Panc1 (cell line): Measurements from ENCODE around the gene LCN6. TPM values are rescaled to one million over a fixed set of nuclear protein-coding genes. Genes with fewer than 3 reads are reported as not detected.

Source experiments
- ATAC-seq: fragments of 200-7000 bp; cut with Tn5 transposase; 2 replicates; pipeline ENCODE4 v1.9.1; 2020; ENCODE audit warnings: mild to moderate bottlenecking, moderate library complexity
- BruUV-seq: library from RNA; stranded (reverse); fragments of 400-500 nt; replicated peaks from 2 replicates; lab custom pipeline; 2021; lab: Mats Ljungman, UMichigan
- CTCF ChIA-PET: fragments of 300-600 bp; sonication (Branson Sonifier 250); formaldehyde crosslinking; loops from one replicate; lab custom pipeline; 2022; ENCODE audit warnings: antibody characterized with exemption; lab: Charles Lee
- POLR2A ChIA-PET: fragments of 300-600 bp; sonication (Branson Sonifier 250); formaldehyde crosslinking; loops from one replicate; lab custom pipeline; 2022; ENCODE audit warnings: antibody characterized with exemption; lab: Charles Lee
- DNase-seq: peaks from one replicate; pipeline ENCODE4 v3.0.0-alpha.2; 2010; ENCODE audit warnings: low read depth, low spot score
- H3K27ac ChIP-seq: 2 replicates; pipeline ENCODE4 v1.5.1; 2011; ENCODE audit warnings: mild to moderate bottlenecking, low read length, inconsistent platforms
- H3K27me3 ChIP-seq: fragments of 200-500 bp; sonication (Bioruptor generic); 2 replicates; pipeline ENCODE4 v1.6.0; 2014; ENCODE audit warnings: low read length, inconsistent platforms; ENCODE audit not compliant: control insufficient read depth, insufficient read depth
- H3K36me3 ChIP-seq: fragments of 200-500 bp; sonication (Bioruptor generic); 2 replicates; pipeline ENCODE4 v1.5.1; 2014; ENCODE audit warnings: inconsistent platforms, mild to moderate bottlenecking, low read length, moderate library complexity; ENCODE audit not compliant: control insufficient read depth, insufficient read depth
- H3K4me1 ChIP-seq: 2 replicates; pipeline ENCODE4 v1.5.1; 2011; ENCODE audit warnings: inconsistent platforms, mild to moderate bottlenecking, low read length, moderate library complexity; ENCODE audit not compliant: control insufficient read depth, insufficient read depth
- H3K4me3 ChIP-seq, 2 experiments: 2 replicates each; pipeline ENCODE4 v1.5.1; 2011 to 2012; ENCODE audit warnings: low read depth in 2 of 2, low read length in 2 of 2, mild to moderate bottlenecking in 2 of 2, inconsistent platforms in 1 of 2, moderate library complexity in 1 of 2
- H3K9me3 ChIP-seq: fragments of 200-500 bp; sonication (Bioruptor generic); 2 replicates; pipeline ENCODE4 v1.5.1; 2014; ENCODE audit warnings: low read depth, mild to moderate bottlenecking, inconsistent platforms, low read length, moderate library complexity; ENCODE audit not compliant: control insufficient read depth, insufficient read depth
- CTCF ChIP-seq: fragments of 450-650 bp; IDR thresholded peaks from 2 replicates; pipeline ENCODE4 v1.5.1; 2017; ENCODE audit warnings: mild to moderate bottlenecking
- POLR2AphosphoS5 ChIP-seq: IDR thresholded peaks from 2 replicates; pipeline ENCODE4 v1.6.1; 2012; ENCODE audit warnings: mild to moderate bottlenecking, low read depth, low read length, moderate library complexity
- SIN3A ChIP-seq: IDR thresholded peaks from 2 replicates; pipeline ENCODE4 v1.6.1; 2012; ENCODE audit warnings: low read depth, mild to moderate bottlenecking, low read length, moderate library complexity, borderline replicate concordance; ENCODE audit not compliant: insufficient read depth
- TCF7L2 ChIP-seq: IDR thresholded peaks from 2 replicates; pipeline ENCODE4 v1.6.1; 2011; ENCODE audit warnings: mild to moderate bottlenecking, low read depth, low read length, inconsistent platforms
- in situ Hi-C: cut with HindIII; loops from 2 replicates; pipeline ENCODE4 v1.10.0; 2016; ENCODE audit warnings: low sequenced_read_pairs, low pct_unique_long_range_greater_than_20kb
- intact Hi-C: fragments of 100-400 bp; cut with micrococcal nuclease; formaldehyde crosslinking; loops from one replicate; pipeline ENCODE4 v1.10.0; 2022; ENCODE audit not compliant: unreplicated experiment
- total RNA-seq: library from RNA; stranded (reverse); gene quantifications from one replicate; pipeline ENCODE4 v1.2.1, GENCODE V29; 2021; ENCODE audit not compliant: unreplicated experiment
- TF ChIP-seq, protein P1 (sequence below), 2 experiments: IDR thresholded peaks; 2 replicates each; pipeline ENCODE4 v1.6.1; 2011 to 2012; ENCODE audit warnings: low read depth in 2 of 2, control low read depth in 1 of 2, low read length in 1 of 2, mild to moderate bottlenecking in 1 of 2, moderate library complexity in 1 of 2; ENCODE audit not compliant: insufficient read depth in 1 of 2

Gene LCN6
- total RNA-seq, 1 experiment from 2014 or later, result not detected

GRCh38 chr9:136734837-136735496 lies 13.4 kb downstream of the LCN6 start:
- BruUV-seq, result no TSS peak
- TF ChIP-seq CTCF (no peak), POLR2AphosphoS5 (no peak), SIN3A (no peak), TCF7L2 (no peak)
- TF ChIP-seq, protein P1, sequence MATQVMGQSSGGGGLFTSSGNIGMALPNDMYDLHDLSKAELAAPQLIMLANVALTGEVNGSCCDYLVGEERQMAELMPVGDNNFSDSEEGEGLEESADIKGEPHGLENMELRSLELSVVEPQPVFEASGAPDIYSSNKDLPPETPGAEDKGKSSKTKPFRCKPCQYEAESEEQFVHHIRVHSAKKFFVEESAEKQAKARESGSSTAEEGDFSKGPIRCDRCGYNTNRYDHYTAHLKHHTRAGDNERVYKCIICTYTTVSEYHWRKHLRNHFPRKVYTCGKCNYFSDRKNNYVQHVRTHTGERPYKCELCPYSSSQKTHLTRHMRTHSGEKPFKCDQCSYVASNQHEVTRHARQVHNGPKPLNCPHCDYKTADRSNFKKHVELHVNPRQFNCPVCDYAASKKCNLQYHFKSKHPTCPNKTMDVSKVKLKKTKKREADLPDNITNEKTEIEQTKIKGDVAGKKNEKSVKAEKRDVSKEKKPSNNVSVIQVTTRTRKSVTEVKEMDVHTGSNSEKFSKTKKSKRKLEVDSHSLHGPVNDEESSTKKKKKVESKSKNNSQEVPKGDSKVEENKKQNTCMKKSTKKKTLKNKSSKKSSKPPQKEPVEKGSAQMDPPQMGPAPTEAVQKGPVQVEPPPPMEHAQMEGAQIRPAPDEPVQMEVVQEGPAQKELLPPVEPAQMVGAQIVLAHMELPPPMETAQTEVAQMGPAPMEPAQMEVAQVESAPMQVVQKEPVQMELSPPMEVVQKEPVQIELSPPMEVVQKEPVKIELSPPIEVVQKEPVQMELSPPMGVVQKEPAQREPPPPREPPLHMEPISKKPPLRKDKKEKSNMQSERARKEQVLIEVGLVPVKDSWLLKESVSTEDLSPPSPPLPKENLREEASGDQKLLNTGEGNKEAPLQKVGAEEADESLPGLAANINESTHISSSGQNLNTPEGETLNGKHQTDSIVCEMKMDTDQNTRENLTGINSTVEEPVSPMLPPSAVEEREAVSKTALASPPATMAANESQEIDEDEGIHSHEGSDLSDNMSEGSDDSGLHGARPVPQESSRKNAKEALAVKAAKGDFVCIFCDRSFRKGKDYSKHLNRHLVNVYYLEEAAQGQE (IDR thresholded peaks at IDR 0.05; ENCODE audit: insufficient read depth in 1 of 2, low read depth in 2 of 2, low read length in 1 of 2), result no peak
- Histone ChIP-seq H3K4me1 (no peaks in the 10 kb centered on the region; the same call in 1 of the 2 replicates), H3K9me3 (no peaks in the 10 kb centered on the region), H3K36me3 (no peaks in the 10 kb centered on the region), H3K27ac (no peak overlapping the region), H3K27me3 (no peaks in the 10 kb centered on the region), H3K4me3 (no peak overlapping the region)
- DNase-seq (no peak), ATAC-seq (no peak)
- POLR2A ChIA-PET, result no interaction called here
- in situ Hi-C loops (no loop called here), intact Hi-C loops (no loop called here)
- CTCF ChIA-PET, result interaction anchor here (0.7 kb wide), 1 partner anchor 77 kb away, joined by 3 read pairs; no protein-coding TSS in a partner anchor

DNA sequence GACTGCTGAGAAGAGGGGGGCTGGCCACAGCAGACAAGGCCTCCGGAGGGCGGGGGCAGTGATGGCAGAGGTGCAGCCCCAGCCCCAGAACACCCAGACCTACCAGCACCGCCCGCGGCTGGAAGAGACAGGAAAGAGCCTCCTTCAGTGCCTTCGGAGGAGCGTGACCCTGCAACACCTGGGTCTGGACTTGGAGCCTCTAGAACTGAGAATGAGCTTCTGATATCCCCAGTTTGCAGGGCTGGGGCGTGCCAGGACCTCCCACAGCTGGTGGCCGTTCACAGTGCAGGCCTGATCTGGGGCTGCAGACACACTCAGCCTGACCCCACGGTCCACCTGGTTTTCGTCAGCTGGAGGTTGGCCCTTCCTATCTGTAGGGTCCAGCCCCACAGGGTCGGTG lies 14.7 kb downstream of the LCN6 start:
- in situ Hi-C loops (no loop called here), intact Hi-C loops (no loop called here)
- Histone ChIP-seq H3K4me3 (no peak overlapping the region), H3K9me3 (no peaks in the 10 kb centered on the region), H3K27ac (no peak overlapping the region), H3K36me3 (no peaks in the 10 kb centered on the region), H3K4me1 (peaks cover 6% of the 10 kb centered on the region), H3K27me3 (no peaks in the 10 kb centered on the region)
- ATAC-seq (no peak), DNase-seq (no peak)
- BruUV-seq, result no TSS peak
- TF ChIP-seq SIN3A (no peak), CTCF (no peak), TCF7L2 (no peak), POLR2AphosphoS5 (no peak)
- TF ChIP-seq, protein P1 (IDR thresholded peaks at IDR 0.05; ENCODE audit: insufficient read depth in 1 of 2, low read depth in 2 of 2, low read length in 1 of 2), result no peak
- CTCF ChIA-PET, result no interaction called here
- POLR2A ChIA-PET, result no interaction called here
